HG03135 (cell line): ENCODE data around the gene NOL6.
"Not testable (repeated sequence)": the region's sequence is repeated elsewhere in the genome, so short reads cannot be mapped to it uniquely, and the experiment has no call there.

ENCODE experiments used
- ATAC-seq: cut with Tn5 transposase; IDR thresholded peaks from one replicate; pipeline ENCODE4 v1.9.1; 2021; ENCODE audit warnings: mild to moderate bottlenecking, moderate library complexity; ENCODE audit not compliant: unreplicated experiment

NOL6 gene

GRCh38 chr9:33472881-33473615 is 676 bp downstream of the NOL6 start:
- ATAC-seq, result no peak

- no peak for ATAC-seq
Measured at GRCh38 chr9:33472171-33472880, 1.4 kb downstream of the NOL6 start.

- no peak for ATAC-seq
Measured at GRCh38 chr9:33471361-33471760, 2.4 kb downstream of the NOL6 start.

GRCh38 chr9:33469891-33470290 is 3.8 kb downstream of the NOL6 start:
- ATAC-seq, result no peak

- no peak for ATAC-seq
Measured at GRCh38 chr9:33468797-33469621, 4.7 kb downstream of the NOL6 start.

- ATAC-seq, result no peak
Measured at GRCh38 chr9:33468215-33468730, 5.5 kb downstream of the NOL6 start.

- no peak for ATAC-seq
Measured at GRCh38 chr9:33467526-33467925, 6.2 kb downstream of the NOL6 start.

GRCh38 chr9:33466565-33467495 is 6.9 kb downstream of the NOL6 start:
- no peak for ATAC-seq

- no peak for ATAC-seq
Measured at GRCh38 chr9:33465596-33466564, 7.8 kb downstream of the NOL6 start.

GRCh38 chr9:33465096-33465495 is 8.6 kb downstream of the NOL6 start:
- ATAC-seq, result no peak

GRCh38 chr9:33464045-33464636 is 9.6 kb downstream of the NOL6 start:
- no peak for ATAC-seq

GRCh38 chr9:33463151-33463550 is 10.6 kb downstream of the NOL6 start:
- no peak for ATAC-seq

- no peak for ATAC-seq
Measured at GRCh38 chr9:33461492-33461891, 12.2 kb downstream of the NOL6 start.

- ATAC-seq, result no peak
Measured at GRCh38 chr9:33460854-33461253, 12.9 kb downstream of the NOL6 start.

GRCh38 chr9:33459115-33459514 is 14.6 kb downstream of the NOL6 start:
- no peak for ATAC-seq

- ATAC-seq, result no peak
Measured at GRCh38 chr9:33458444-33458843, 15.3 kb downstream of the NOL6 start.

GRCh38 chr9:33455945-33456344 is 17.8 kb downstream of the NOL6 start:
- no peak for ATAC-seq

GRCh38 chr9:33455456-33455855 is 18.3 kb downstream of the NOL6 start:
- not testable (repeated sequence) for ATAC-seq

- ATAC-seq, result not testable (repeated sequence)
Measured at GRCh38 chr9:33454661-33455026, 19.1 kb downstream of the NOL6 start.
